ENCODE data around the gene SEC14L5.

GRCh38 chr16:4923853-4924252 is 34.3 kb upstream of the SEC14L5 start:
- no peak for TF ChIP-seq CTCF (IDR thresholded peaks at IDR 0.05)
- TF ChIP-seq POLR2AphosphoS5 (IDR thresholded peaks at IDR 0.05), result no peak
- TF ChIP-seq POLR2A (IDR thresholded peaks at IDR 0.05), result no peak

All from suprapubic skin (tissue), 4 donors.